H1 (cell line): ENCODE results near the gene TBKBP1. TPM values are rescaled to one million over a fixed set of nuclear protein-coding genes. Genes with fewer than 3 reads are reported as not detected.
"Not testable (repeated sequence)": the region's sequence is repeated elsewhere in the genome, so short reads cannot be mapped to it uniquely, and the experiment has no call there.

Source experiments
- CTCF ChIA-PET: fragments of 300-600 bp; sonication (Branson Sonifier 250); formaldehyde crosslinking; loops from one replicate; lab custom pipeline; 2021; ENCODE audit not compliant: partially characterized antibody; lab: Charles Lee
- POLR2A ChIA-PET: fragments of 300-600 bp; sonication (Branson Sonifier 250); formaldehyde crosslinking; loops from one replicate; lab custom pipeline; 2021; ENCODE audit warnings: inconsistent platforms; ENCODE audit not compliant: partially characterized antibody; lab: Charles Lee
- DNase-seq, 2 experiments: peaks; one replicate each; pipeline versions ENCODE4 v3.0.0 to v3.0.0-alpha.2; 2010 to 2022; ENCODE audit warnings: low spot score in 2 of 2, low read depth in 1 of 2, mixed read lengths in 1 of 2
- FAIRE-seq: peaks from 2 replicates; lab custom pipeline; 2011; peaks lifted over from hg19 to GRCh38; lab: Jason Lieb, UNC
- H2AFZ ChIP-seq: 2 replicates; pipeline ENCODE4 v1.8.1; 2012; ENCODE audit warnings: low read length, inconsistent platforms
- H2AK5ac ChIP-seq: 2 replicates; pipeline ENCODE4 v1.6.1; 2013; ENCODE audit warnings: low read depth, low read length
- H2BK120ac ChIP-seq: replicated peaks from 2 replicates; pipeline ENCODE3; 2013; ENCODE audit warnings: low read depth, low read length, inconsistent platforms
- H2BK12ac ChIP-seq: 2 replicates; pipeline ENCODE4 v1.6.1; 2013; ENCODE audit warnings: low read depth, low read length
- H2BK15ac ChIP-seq: 2 replicates; pipeline ENCODE4 v1.6.1; 2013; ENCODE audit warnings: low read length
- H2BK20ac ChIP-seq: 2 replicates; pipeline ENCODE4 v1.6.1; 2013; ENCODE audit warnings: low read length
- H2BK5ac ChIP-seq: 2 replicates; pipeline ENCODE4 v1.6.1; 2013; ENCODE audit warnings: low read depth, low read length
- H3K14ac ChIP-seq: 2 replicates; pipeline ENCODE4 v1.6.1; 2013; ENCODE audit warnings: inconsistent platforms; ENCODE audit not compliant: insufficient read length
- H3K18ac ChIP-seq: 2 replicates; pipeline ENCODE4 v1.6.1; 2013; ENCODE audit warnings: low read length; ENCODE audit errors: extremely low read depth
- H3K23ac ChIP-seq: 2 replicates; pipeline ENCODE4 v1.6.1; 2013; ENCODE audit warnings: inconsistent platforms; ENCODE audit not compliant: insufficient read length
- H3K23me2 ChIP-seq: 2 replicates; pipeline ENCODE4 v1.6.1; 2013; ENCODE audit warnings: low read depth, low read length
- H3K27ac ChIP-seq: 2 replicates; pipeline ENCODE4 v1.6.1; 2011; ENCODE audit warnings: low read depth, low read length, inconsistent platforms
- H3K27me3 ChIP-seq, 4 experiments: replicated peaks in 1 of 4; 1 replicate in 1 of 4; 2 replicates in 3 of 4; pipeline versions ENCODE4 v1.6.1 to v1.8.1; 2011 to 2013; ENCODE audit warnings: low read length in 3 of 4, mild to moderate bottlenecking in 3 of 4, inconsistent platforms in 2 of 4, mixed read lengths in 2 of 4, moderate library complexity in 1 of 4; ENCODE audit not compliant: control insufficient read depth in 3 of 4, insufficient read depth in 3 of 4; ENCODE audit errors: extremely low read depth in 1 of 4
- H3K36me3 ChIP-seq, 4 experiments: 2 replicates each; pipeline versions ENCODE4 v1.6.1 to v1.8.1; 2011 to 2013; ENCODE audit warnings: mild to moderate bottlenecking in 4 of 4, low read length in 3 of 4, moderate library complexity in 2 of 4, control low read depth in 1 of 4, inconsistent platforms in 1 of 4; ENCODE audit not compliant: insufficient read depth in 4 of 4, control insufficient read depth in 2 of 4
- H3K4ac ChIP-seq: replicated peaks from 2 replicates; pipeline ENCODE3; 2013; ENCODE audit warnings: low read length, low read depth, mixed read lengths, inconsistent platforms; ENCODE audit not compliant: insufficient read length
- H3K4me1 ChIP-seq, 4 experiments: replicated peaks in 1 of 4; 1 replicate in 1 of 4; 2 replicates in 3 of 4; pipeline versions ENCODE4 v1.6.1 to v1.8.1; 2011 to 2013; ENCODE audit warnings: low read length in 3 of 4, inconsistent platforms in 2 of 4, mixed read lengths in 1 of 4; ENCODE audit not compliant: insufficient read depth in 4 of 4, control insufficient read depth in 3 of 4
- H3K4me2 ChIP-seq, 2 experiments: 2 replicates each; pipeline versions ENCODE4 v1.6.1 to v1.8.1; 2011 to 2013; ENCODE audit warnings: low read depth in 2 of 2, low read length in 2 of 2, control low read depth in 1 of 2, inconsistent platforms in 1 of 2, mild to moderate bottlenecking in 1 of 2; ENCODE audit not compliant: insufficient read depth in 1 of 2
- H3K4me3 ChIP-seq, 4 experiments: fragments of 200-600, 300-600 bp in 1 of 4; sonication (generic), shearing (Covaris generic), sonication (Bioruptor Twin) in 1 of 4; 2 replicates each; pipeline versions ENCODE4 v1.5.1 to v1.8.1; 2011 to 2016; ENCODE audit warnings: low read length in 4 of 4, low read depth in 3 of 4, control low read depth in 2 of 4, inconsistent platforms in 2 of 4, mild to moderate bottlenecking in 2 of 4, mixed read lengths in 1 of 4, moderate library complexity in 1 of 4; ENCODE audit not compliant: insufficient read depth in 2 of 4; ENCODE audit errors: extremely low read depth in 1 of 4
- H3K56ac ChIP-seq: replicated peaks from 2 replicates; pipeline ENCODE3; 2013; ENCODE audit warnings: low read depth, mild to moderate bottlenecking, mixed read lengths, low read length, inconsistent platforms; ENCODE audit not compliant: insufficient read length
- H3K79me1 ChIP-seq: 2 replicates; pipeline ENCODE4 v1.6.1; 2013; ENCODE audit warnings: low read depth, low read length, control low read depth
- H3K79me2 ChIP-seq, 2 experiments: 2 replicates each; pipeline versions ENCODE4 v1.6.1 to v1.8.1; 2012 to 2013; ENCODE audit warnings: low read length in 2 of 2, mild to moderate bottlenecking in 2 of 2, inconsistent platforms in 1 of 2; ENCODE audit not compliant: insufficient read depth in 2 of 2, control insufficient read depth in 1 of 2
- H3K9ac ChIP-seq, 4 experiments: replicated peaks in 1 of 4; 1 replicate in 1 of 4; 2 replicates in 3 of 4; pipeline versions ENCODE4 v1.6.1 to v1.8.1; 2011 to 2013; ENCODE audit warnings: low read depth in 3 of 4, low read length in 3 of 4, control low read depth in 2 of 4, mild to moderate bottlenecking in 2 of 4, moderate library complexity in 2 of 4, inconsistent platforms in 1 of 4; ENCODE audit errors: extremely low read depth in 1 of 4
- H3K9me3 ChIP-seq, 2 experiments: 2 replicates each; pipeline versions ENCODE4 v1.6.1 to v1.8.1; 2012 to 2013; ENCODE audit warnings: mild to moderate bottlenecking in 2 of 2, moderate library complexity in 2 of 2, control low read depth in 1 of 2, inconsistent platforms in 1 of 2, low read depth in 1 of 2, low read length in 1 of 2, mixed read lengths in 1 of 2; ENCODE audit not compliant: insufficient read depth in 2 of 2
- H4K20me1 ChIP-seq, 2 experiments: replicated peaks in 1 of 2; 2 replicates each; pipeline versions ENCODE3 to v1.8.1; 2011 to 2013; ENCODE audit warnings: inconsistent platforms in 2 of 2, low read length in 2 of 2, mild to moderate bottlenecking in 1 of 2; ENCODE audit not compliant: insufficient read depth in 2 of 2, control insufficient read depth in 1 of 2
- H4K5ac ChIP-seq: 2 replicates; pipeline ENCODE4 v1.6.1; 2013; ENCODE audit warnings: low read length, low read depth, mixed read lengths, inconsistent platforms; ENCODE audit not compliant: insufficient read length
- H4K8ac ChIP-seq: 2 replicates; pipeline ENCODE4 v1.8.0; 2013; ENCODE audit warnings: mild to moderate bottlenecking, moderate library complexity, low read length, inconsistent platforms; ENCODE audit not compliant: insufficient read depth; ENCODE audit errors: extremely low read depth
- H4K91ac ChIP-seq: replicated peaks from 2 replicates; pipeline ENCODE3; 2013; ENCODE audit warnings: low read length, mixed read lengths, inconsistent platforms; ENCODE audit not compliant: insufficient read length
- BRCA1 ChIP-seq: IDR thresholded peaks from 2 replicates; pipeline ENCODE4 v1.6.1; 2012; ENCODE audit warnings: low read depth, low read length, improper control_type of control experiment
- JUND ChIP-seq: IDR thresholded peaks from 2 replicates; pipeline ENCODE4 v1.6.1; 2011; ENCODE audit warnings: mild to moderate bottlenecking, improper control_type of control experiment, low read length
- KDM1A ChIP-seq: fragments of 200-600, 300-600 bp; sonication (generic); IDR thresholded peaks from 2 replicates; pipeline ENCODE4 v1.7.1; 2016; ENCODE audit warnings: mild to moderate bottlenecking, low read length, borderline replicate concordance
- NANOG ChIP-seq: IDR thresholded peaks from 2 replicates; pipeline ENCODE4 v1.6.1; 2011; ENCODE audit warnings: low read length, low read depth, mild to moderate bottlenecking, inconsistent platforms; ENCODE audit not compliant: insufficient read depth, poor library complexity, severe bottlenecking
- RAD21 ChIP-seq, 2 experiments: IDR thresholded peaks in 1 of 2; conservative IDR thresholded peaks in 1 of 2; 2 replicates each; pipeline ENCODE4 v1.6.1; 2011; ENCODE audit warnings: low read depth in 2 of 2, low read length in 2 of 2, improper control_type of control experiment in 1 of 2, inconsistent platforms in 1 of 2, mild to moderate bottlenecking in 1 of 2, moderate library complexity in 1 of 2
- SIRT6 ChIP-seq: IDR thresholded peaks from one replicate; pipeline ENCODE4 v1.7.1; 2012; ENCODE audit warnings: low read length, inconsistent platforms
- SUZ12 ChIP-seq: fragments of 200-600 bp; sonication (generic); IDR thresholded peaks from 2 replicates; pipeline ENCODE4 v1.6.1; 2012; ENCODE audit warnings: mild to moderate bottlenecking, inconsistent platforms, low read length, moderate library complexity, mixed read lengths
- TBP ChIP-seq: IDR thresholded peaks from 2 replicates; pipeline ENCODE4 v1.6.1; 2011; ENCODE audit warnings: low read depth, low read length, improper control_type of control experiment
- YY1 ChIP-seq: IDR thresholded peaks from 2 replicates; pipeline ENCODE4 v1.6.1; 2011; ENCODE audit warnings: low read depth, mild to moderate bottlenecking, low read length
- WGBS, 2 experiments: shearing (Covaris generic) in 1 of 2; methylation state at CpG; one replicate each; pipeline versions ENCODE4 v1.1.6 to v1.1.7; 2013 to 2015; ENCODE audit warnings: low lambda C conversion rate in 2 of 2, mixed read lengths in 2 of 2, inconsistent platforms in 1 of 2, low coverage in 1 of 2, missing lambda C conversion rate in 1 of 2; ENCODE audit not compliant: insufficient replicate concordance in 2 of 2, insufficient coverage in 1 of 2, insufficient read length in 1 of 2; ENCODE audit errors: extremely low coverage in 1 of 2, missing lambda C conversion rate in 1 of 2; 5-methylcytosine and 5-hydroxymethylcytosine counted together
- polyA plus RNA-seq, 7 experiments: library from polyadenylated mRNA; depleted of rRNA in 3 of 7; stranded (reverse) in 5 of 7; unstranded in 2 of 7; fragments of >200 nt in 5 of 7; fragments of 200-250 nt in 2 of 7; gene quantifications; 1 replicate in 5 of 7; 2 replicates in 1 of 7; 4 replicates in 1 of 7; pipeline versions ENCODE4 v1.2.1 to v1.2.3, GENCODE V29; 2011 to 2013; ENCODE audit warnings: missing spikeins in 2 of 7, mixed read lengths in 2 of 7
- total RNA-seq: library from RNA; stranded (reverse); fragmentation: NEBNext Ultra II Directional; extraction: Animal tissue kit (Norgen Biotek cat#: 25700); gene quantifications from 2 replicates; pipeline ENCODE4 v1.2.1, GENCODE V29; 2021

The TBKBP1 gene
- total and polyA plus RNA-seq, 2 of the 8 experiments (the other 6 are each of a cell fraction or from before 2014, with no cell fraction given), result 6.3 to 15.1 TPM

GRCh38 chr17:47682138-47682537 is 11.8 kb upstream of the TBKBP1 start (continued):
- no peak for TF ChIP-seq KDM1A
- no peak for TF ChIP-seq BRCA1
- no peak for TF ChIP-seq NANOG
- no peak for TF ChIP-seq TBP
- no peak for TF ChIP-seq SUZ12
- TF ChIP-seq JUND, result no peak
- TF ChIP-seq RAD21 (IDR thresholded peaks at IDR 0.05 in 1 of 2, conservative IDR thresholded peaks at IDR 0.05 in 1 of 2; ENCODE audit: low read depth in 2 of 2, low read length in 2 of 2), result no peak
- TF ChIP-seq SIRT6, result no peak
- TF ChIP-seq YY1, result no peak
- TF ChIP-seq, all 59 proteins: peak for 0

- H2BK20ac ChIP-seq, H2BK5ac ChIP-seq, H3K23me2 ChIP-seq, DNase-seq, H4K5ac ChIP-seq, H2BK120ac ChIP-seq, H3K14ac ChIP-seq, FAIRE-seq, H3K4ac ChIP-seq, H3K79me2 ChIP-seq, H3K23ac ChIP-seq, H4K8ac ChIP-seq, H3K4me3 ChIP-seq, H2AK5ac ChIP-seq, H3K4me1 ChIP-seq, H3K4me2 ChIP-seq, H3K9me3 ChIP-seq, H2BK15ac ChIP-seq, H3K27me3 ChIP-seq, H3K79me1 ChIP-seq, H3K27ac ChIP-seq, H2BK12ac ChIP-seq, H3K18ac ChIP-seq, H3K56ac ChIP-seq, H3K9ac ChIP-seq, H2AFZ ChIP-seq, H4K91ac ChIP-seq: not testable (repeated sequence)
- H4K20me1 ChIP-seq, result peaks cover 0 to 10% of the 10 kb centered on the region in 2 experiments
- CTCF ChIA-PET, result interaction anchor here (0.8 to 10.3 kb wide), 2 partner anchors 18 to 1560 kb away, joined by 5 to 107 read pairs; no protein-coding TSS in a partner anchor
- POLR2A ChIA-PET, result interaction anchor here (0.6 to 46.3 kb wide), 4 partner anchors 1 to 65 kb away, joined by 3 to 1575 read pairs (median 790); partner anchors contain the start of genes KPNB1 and TBKBP1
- peaks cover 40 to 77% (median 56%) of the 10 kb centered on the region in 4 experiments for H3K36me3 ChIP-seq
- WGBS, 2 experiments, result 89% methylated on average over 3 of the region's 4 CpGs; no CpG with 5 or more reads in 1 of the 2 experiments
Measured at GRCh38 chr17:47682727-47683126, 11.2 kb upstream of the TBKBP1 start.
